Uterus (tissue), 4 donors: ENCODE data around the gene GATAD2B. TPM values are rescaled to one million over a fixed set of nuclear protein-coding genes. Genes with fewer than 3 reads are reported as not detected.

Source experiments
- DNase-seq, 2 donors: peaks; one replicate each; pipeline ENCODE4 v3.0.0-alpha.2; 2019 to 2020
- H3K27ac ChIP-seq, 2 donors: fragments of 200-600 bp; sonication (generic); 1 replicate in 1 of 2; 2 replicates in 1 of 2; pipeline ENCODE4 v1.5.1; 2016 to 2018
- H3K27me3 ChIP-seq, 2 donors: fragments of 200-600 bp; sonication (generic); one replicate each; pipeline ENCODE4 v1.5.1; 2018 to 2019; ENCODE audit warnings: control low read depth in 1 of 2
- H3K36me3 ChIP-seq, 2 donors: fragments of 200-600 bp; sonication (generic); one replicate each; pipeline ENCODE4 v1.5.1; 2019; ENCODE audit warnings: control low read depth in 1 of 2
- H3K4me1 ChIP-seq, 2 donors: fragments of 200-600 bp; sonication (generic); one replicate each; pipeline ENCODE4 v1.5.1; 2018 to 2019; ENCODE audit warnings: control low read depth in 1 of 2
- H3K4me3 ChIP-seq, 2 donors: fragments of 200-600 bp; sonication (generic); 1 replicate in 1 of 2; 2 replicates in 1 of 2; pipeline ENCODE4 v1.5.1; 2018 to 2019; ENCODE audit warnings: mild to moderate bottlenecking in 1 of 2
- H3K9me3 ChIP-seq, 2 donors: fragments of 200-600 bp; sonication (generic); one replicate each; pipeline ENCODE4 v1.5.1; 2019; ENCODE audit warnings: control low read depth in 1 of 2
- CTCF ChIP-seq, 4 experiments: fragments of 200-600 bp in 2 of 4; fragments of 450-650 bp in 2 of 4; sonication (generic) in 2 of 4; IDR thresholded peaks; one replicate each; pipeline ENCODE4 v1.5.1; 2016 to 2019; ENCODE audit warnings: antibody characterized with exemption in 4 of 4, mild to moderate bottlenecking in 2 of 4, moderate library complexity in 1 of 4
- POLR2A ChIP-seq, 2 donors: fragments of 450-650 bp; IDR thresholded peaks; one replicate each; pipeline ENCODE4 v1.6.1; 2016; ENCODE audit warnings: antibody characterized with exemption in 2 of 2, mild to moderate bottlenecking in 1 of 2, moderate library complexity in 1 of 2
- intact Hi-C: fragments of 100-400 bp; cut with DNase I; formaldehyde crosslinking; loops from one replicate; pipeline ENCODE4 v1.15.1; 2023; ENCODE audit warnings: low total_unique reads
- total RNA-seq, 4 donors: library from RNA; depleted of rRNA in 3 of 4; stranded (reverse); fragments of >200 nt in 3 of 4; gene quantifications; one replicate each; pipeline versions ENCODE4 v1.1.0 to v1.2.4, GENCODE V29; 2014 to 2023
- donor health status: DM: yes; HTN: yes; CAD: no.

Gene GATAD2B
- total RNA-seq, 4 donors from 2014 or later = 7.1 to 79.0 (median 26.6) TPM

- no peaks in the 10 kb centered on the region for H3K36me3 ChIP-seq
- H3K4me1 ChIP-seq = no peaks in the 10 kb centered on the region
- no peaks in the 10 kb centered on the region for H3K9me3 ChIP-seq
- no peak for DNase-seq
- intact Hi-C loops = no loop called here
- H3K27ac ChIP-seq = no peak overlapping the region
- no peaks in the 10 kb centered on the region for H3K27me3 ChIP-seq
- TF ChIP-seq POLR2A (IDR thresholded peaks at IDR 0.05) = no peak
- H3K4me3 ChIP-seq = no peak overlapping the region
These were observed 142.2 kb downstream of the GATAD2B start for GRCh38 chr1:153780551-153780950.

- Histone ChIP-seq H3K4me3 (no peak overlapping the region), H3K36me3 (no peaks in the 10 kb centered on the region), H3K9me3 (no peaks in the 10 kb centered on the region), H3K4me1 (no peaks in the 10 kb centered on the region), H3K27me3 (no peaks in the 10 kb centered on the region), H3K27ac (no peak overlapping the region)
- peak in 1 of 2 donors; percentile 34 for DNase-seq
- TF ChIP-seq POLR2A (IDR thresholded peaks at IDR 0.05) = no peak
- no peak for TF ChIP-seq CTCF (IDR thresholded peaks at IDR 0.05)
- intact Hi-C loops = no loop called here
These were observed 142.8 kb downstream of the GATAD2B start for GRCh38 chr1:153779781-153780541.

GRCh38 chr1:153778824-153779519, 143.8 kb downstream of the GATAD2B start:
- Histone ChIP-seq H3K36me3 (no peaks in the 10 kb centered on the region), H3K27me3 (no peaks in the 10 kb centered on the region), H3K4me1 (peaks cover 0 to 6% of the 10 kb centered on the region in 2 donors), H3K4me3 (no peak overlapping the region), H3K9me3 (no peaks in the 10 kb centered on the region), H3K27ac (no peak overlapping the region)
- intact Hi-C loops = no loop called here
- no peak for DNase-seq
- no peak for TF ChIP-seq POLR2A (IDR thresholded peaks at IDR 0.05)
- TF ChIP-seq CTCF (IDR thresholded peaks at IDR 0.05) = no peak

GRCh38 chr1:153778051-153778823, 144.5 kb downstream of the GATAD2B start:
- Histone ChIP-seq H3K4me1 (peaks cover 0 to 8% of the 10 kb centered on the region in 2 donors), H3K27ac (no peak overlapping the region), H3K27me3 (no peaks in the 10 kb centered on the region), H3K36me3 (no peaks in the 10 kb centered on the region), H3K9me3 (no peaks in the 10 kb centered on the region), H3K4me3 (no peak overlapping the region)
- no peak for DNase-seq
- TF ChIP-seq CTCF (IDR thresholded peaks at IDR 0.05) = no peak
- no peak for TF ChIP-seq POLR2A (IDR thresholded peaks at IDR 0.05)
- intact Hi-C loops = no loop called here

- peak in 1 of 2 donors; percentile 39 for DNase-seq
- no peak overlapping the region for H3K4me3 ChIP-seq
- peaks cover 0 to 8% of the 10 kb centered on the region in 2 donors for H3K4me1 ChIP-seq
- no peaks in the 10 kb centered on the region for H3K9me3 ChIP-seq
- intact Hi-C loops = no loop called here
- H3K27ac ChIP-seq = no peak overlapping the region
- no peaks in the 10 kb centered on the region for H3K27me3 ChIP-seq
- TF ChIP-seq CTCF (IDR thresholded peaks at IDR 0.05) = no peak
- TF ChIP-seq POLR2A (IDR thresholded peaks at IDR 0.05) = no peak
- H3K36me3 ChIP-seq = no peaks in the 10 kb centered on the region
These were observed 145.1 kb downstream of the GATAD2B start for GRCh38 chr1:153777648-153778047.
